Ishikawa (cell line): ENCODE results near the gene ERC1.

ENCODE experiments used
- CEBPB ChIP-seq: IDR thresholded peaks from 2 replicates; pipeline ENCODE4 v1.6.1; 2012
- CREB1 ChIP-seq: IDR thresholded peaks from 2 replicates; pipeline ENCODE4 v1.6.1; 2012; ENCODE audit warnings: low read depth
- EGR1 ChIP-seq: IDR thresholded peaks from 2 replicates; pipeline ENCODE4 v1.6.1; 2012
- EP300 ChIP-seq: IDR thresholded peaks from 2 replicates; pipeline ENCODE4 v1.6.1; 2012; ENCODE audit warnings: borderline replicate concordance
- FOXM1 ChIP-seq: IDR thresholded peaks from 2 replicates; pipeline ENCODE4 v1.6.1; 2012; ENCODE audit warnings: low read depth, borderline replicate concordance
- MAX ChIP-seq: IDR thresholded peaks from 2 replicates; pipeline ENCODE4 v1.6.1; 2012
- NFIC ChIP-seq: IDR thresholded peaks from 2 replicates; pipeline ENCODE4 v1.6.1; 2012
- RAD21 ChIP-seq: IDR thresholded peaks from 2 replicates; pipeline ENCODE4 v1.6.1; 2012; ENCODE audit warnings: low read depth
- TAF1 ChIP-seq: IDR thresholded peaks from 2 replicates; pipeline ENCODE4 v1.6.1; 2012; ENCODE audit warnings: low read depth, mild to moderate bottlenecking
- TCF12 ChIP-seq: IDR thresholded peaks from 2 replicates; pipeline ENCODE4 v1.6.1; 2012; ENCODE audit warnings: low read depth
- TEAD4 ChIP-seq: IDR thresholded peaks from 2 replicates; pipeline ENCODE4 v1.6.1; 2012
- USF1 ChIP-seq: IDR thresholded peaks from 2 replicates; pipeline ENCODE4 v1.6.1; 2012
- YY1 ChIP-seq: IDR thresholded peaks from 2 replicates; pipeline ENCODE4 v1.6.1; 2012; ENCODE audit warnings: low read depth
- ZBTB7A ChIP-seq: IDR thresholded peaks from 2 replicates; pipeline ENCODE4 v1.6.1; 2012; ENCODE audit warnings: low read depth
- TF ChIP-seq, protein P1 (sequence below): IDR thresholded peaks from 2 replicates; pipeline ENCODE4 v1.6.1; 2012; ENCODE audit warnings: low read depth, mild to moderate bottlenecking

ERC1 gene

GRCh38 chr12:1481906-1482305 lies 490.9 kb downstream of the ERC1 start:
- TF ChIP-seq TAF1 (no peak), MAX (no peak), ZBTB7A (no peak), CEBPB (no peak), TEAD4 (no peak), USF1 (no peak), NFIC (no peak), CREB1 (no peak), RAD21 (no peak), EGR1 (no peak), YY1 (no peak), FOXM1 (no peak)
- TF ChIP-seq, protein P1, sequence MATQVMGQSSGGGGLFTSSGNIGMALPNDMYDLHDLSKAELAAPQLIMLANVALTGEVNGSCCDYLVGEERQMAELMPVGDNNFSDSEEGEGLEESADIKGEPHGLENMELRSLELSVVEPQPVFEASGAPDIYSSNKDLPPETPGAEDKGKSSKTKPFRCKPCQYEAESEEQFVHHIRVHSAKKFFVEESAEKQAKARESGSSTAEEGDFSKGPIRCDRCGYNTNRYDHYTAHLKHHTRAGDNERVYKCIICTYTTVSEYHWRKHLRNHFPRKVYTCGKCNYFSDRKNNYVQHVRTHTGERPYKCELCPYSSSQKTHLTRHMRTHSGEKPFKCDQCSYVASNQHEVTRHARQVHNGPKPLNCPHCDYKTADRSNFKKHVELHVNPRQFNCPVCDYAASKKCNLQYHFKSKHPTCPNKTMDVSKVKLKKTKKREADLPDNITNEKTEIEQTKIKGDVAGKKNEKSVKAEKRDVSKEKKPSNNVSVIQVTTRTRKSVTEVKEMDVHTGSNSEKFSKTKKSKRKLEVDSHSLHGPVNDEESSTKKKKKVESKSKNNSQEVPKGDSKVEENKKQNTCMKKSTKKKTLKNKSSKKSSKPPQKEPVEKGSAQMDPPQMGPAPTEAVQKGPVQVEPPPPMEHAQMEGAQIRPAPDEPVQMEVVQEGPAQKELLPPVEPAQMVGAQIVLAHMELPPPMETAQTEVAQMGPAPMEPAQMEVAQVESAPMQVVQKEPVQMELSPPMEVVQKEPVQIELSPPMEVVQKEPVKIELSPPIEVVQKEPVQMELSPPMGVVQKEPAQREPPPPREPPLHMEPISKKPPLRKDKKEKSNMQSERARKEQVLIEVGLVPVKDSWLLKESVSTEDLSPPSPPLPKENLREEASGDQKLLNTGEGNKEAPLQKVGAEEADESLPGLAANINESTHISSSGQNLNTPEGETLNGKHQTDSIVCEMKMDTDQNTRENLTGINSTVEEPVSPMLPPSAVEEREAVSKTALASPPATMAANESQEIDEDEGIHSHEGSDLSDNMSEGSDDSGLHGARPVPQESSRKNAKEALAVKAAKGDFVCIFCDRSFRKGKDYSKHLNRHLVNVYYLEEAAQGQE, result no peak

- no peak for TF ChIP-seq TAF1
Observed at GRCh38 chr12:1488908-1489381, 497.9 kb downstream of the ERC1 start.

DNA sequence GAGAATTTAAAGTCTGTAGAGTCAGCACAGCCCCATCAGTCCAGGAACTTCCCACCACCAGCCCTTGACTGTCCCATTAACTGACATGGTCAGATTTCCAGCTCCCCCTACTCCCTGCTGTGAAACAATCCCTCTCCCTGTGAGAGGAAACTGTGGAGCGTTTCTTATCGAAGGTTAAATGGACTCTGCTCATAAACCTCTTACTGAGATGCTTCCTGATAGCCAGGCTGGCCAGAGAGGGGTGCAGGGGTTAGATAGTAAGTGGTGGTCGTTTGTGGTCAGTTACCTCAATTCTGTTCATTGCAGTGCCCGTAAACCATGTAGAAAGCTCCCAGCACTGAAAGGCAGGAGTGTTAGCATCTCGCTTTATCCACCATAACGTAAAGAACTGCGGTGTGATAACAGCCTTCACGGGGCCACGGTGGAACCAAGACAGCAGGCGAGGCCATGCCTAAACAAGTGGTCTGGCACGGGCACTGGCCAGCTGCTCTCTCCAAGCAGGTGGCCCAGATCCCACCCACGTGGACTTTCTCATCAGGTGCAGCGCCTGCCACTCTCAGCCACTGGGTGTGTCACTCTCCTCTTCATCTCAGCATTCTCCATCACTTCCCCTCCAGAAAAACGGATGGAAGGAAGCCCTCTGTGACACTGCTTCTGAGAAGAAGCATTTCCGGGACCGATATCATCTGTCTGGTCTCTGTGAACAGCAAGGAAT lies 501.1 kb downstream of the ERC1 start:
- TF ChIP-seq YY1 (no peak), EP300 (no peak), ZBTB7A (no peak), TAF1 (no peak), RAD21 (no peak), NFIC (no peak), FOXM1 (no peak), TEAD4 (no peak), EGR1 (no peak)

- TF ChIP-seq NFIC, result no peak
- no peak for TF ChIP-seq TAF1
- no peak for TF ChIP-seq MAX
- no peak for TF ChIP-seq ZBTB7A
- TF ChIP-seq RAD21, result no peak
- TF ChIP-seq EGR1, result no peak
- no peak for TF ChIP-seq CREB1
- TF ChIP-seq CEBPB, result no peak
- TF ChIP-seq YY1, result no peak
- no peak for TF ChIP-seq EP300
- TF ChIP-seq, protein P1, result no peak
- no peak for TF ChIP-seq TCF12
- TF ChIP-seq USF1, result no peak
- no peak for TF ChIP-seq TEAD4
- no peak for TF ChIP-seq FOXM1
Observed at GRCh38 chr12:1493781-1494565, 502.9 kb downstream of the ERC1 start.

DNA sequence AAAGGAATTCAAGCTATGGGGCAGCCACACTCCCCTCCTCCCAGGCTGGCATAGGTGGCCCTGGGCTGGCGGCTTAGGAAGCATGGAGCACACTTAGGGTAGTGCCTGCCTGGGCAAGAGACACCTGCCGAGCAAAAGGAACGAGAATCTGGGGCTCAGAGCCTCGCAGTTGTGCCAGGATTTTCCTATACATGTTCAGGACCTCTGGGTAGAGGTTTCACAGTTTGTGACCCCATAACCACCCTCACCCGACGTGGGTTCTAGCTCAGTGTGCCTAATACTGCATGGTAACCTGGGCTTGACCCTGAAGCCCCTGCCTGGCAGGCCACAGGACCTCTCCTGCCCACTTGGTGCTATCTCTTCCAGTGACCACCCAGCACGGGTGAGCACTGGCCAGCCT lies 503.8 kb downstream of the ERC1 start:
- TF ChIP-seq TEAD4 (no peak), RAD21 (no peak), CEBPB (no peak)
